ENCODE data around the gene SPOCK1. TPM values are rescaled to one million over a fixed set of nuclear protein-coding genes. Genes with fewer than 3 reads are reported as not detected.

The SPOCK1 gene
- total RNA-seq, 1 experiment from 2014 or later = 23.9 TPM

DNA sequence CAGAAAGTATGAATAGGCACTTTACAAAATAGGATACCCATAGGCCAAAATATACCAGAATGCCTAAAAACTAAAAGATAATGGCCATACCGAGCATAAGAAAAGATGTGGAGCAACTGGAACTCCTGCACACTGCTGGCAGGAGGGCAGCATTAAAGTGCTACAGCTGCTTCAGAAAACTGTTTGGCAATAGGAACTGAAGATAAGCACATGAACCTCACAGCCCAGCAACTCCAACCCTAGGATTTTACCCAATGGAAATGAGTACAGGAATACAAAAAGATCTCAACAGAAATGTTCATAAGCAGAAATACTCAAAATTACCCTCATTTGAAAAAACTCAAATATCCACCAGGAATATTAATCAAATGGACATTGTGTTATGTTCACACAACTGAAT, 209.3 kb downstream of the SPOCK1 start:
- H4K20me1 ChIP-seq (ENCODE audit: insufficient read depth) = no peaks in the 10 kb centered on the region
- no peaks in the 10 kb centered on the region for H3K9me3 ChIP-seq (ENCODE audit: insufficient read depth, low read depth)
- no peaks in the 10 kb centered on the region for H3F3A ChIP-seq (ENCODE audit: insufficient read depth, low read depth)
- no TSS peak for BruUV-seq (replicated peaks)
- ChIA-PET POLR2A (ENCODE audit: unreplicated experiment) (no interaction called here), CTCF (no interaction called here)
- H2AFZ ChIP-seq = no peak overlapping the region
- H3K9me2 ChIP-seq (ENCODE audit: insufficient read depth) = no peaks in the 10 kb centered on the region
- H3K79me2 ChIP-seq (ENCODE audit: low read depth) = no peaks in the 10 kb centered on the region
- no peaks in the 10 kb centered on the region for H3K4me1 ChIP-seq (replicated peaks; ENCODE audit: insufficient read depth)
- no peaks in the 10 kb centered on the region for H3K27me3 ChIP-seq (ENCODE audit: insufficient read depth, low read depth)
- no peak for DNase-seq
- intact Hi-C loops (cut with micrococcal nuclease; ENCODE audit: unreplicated experiment) = no loop called here
- TF ChIP-seq, protein P1, sequence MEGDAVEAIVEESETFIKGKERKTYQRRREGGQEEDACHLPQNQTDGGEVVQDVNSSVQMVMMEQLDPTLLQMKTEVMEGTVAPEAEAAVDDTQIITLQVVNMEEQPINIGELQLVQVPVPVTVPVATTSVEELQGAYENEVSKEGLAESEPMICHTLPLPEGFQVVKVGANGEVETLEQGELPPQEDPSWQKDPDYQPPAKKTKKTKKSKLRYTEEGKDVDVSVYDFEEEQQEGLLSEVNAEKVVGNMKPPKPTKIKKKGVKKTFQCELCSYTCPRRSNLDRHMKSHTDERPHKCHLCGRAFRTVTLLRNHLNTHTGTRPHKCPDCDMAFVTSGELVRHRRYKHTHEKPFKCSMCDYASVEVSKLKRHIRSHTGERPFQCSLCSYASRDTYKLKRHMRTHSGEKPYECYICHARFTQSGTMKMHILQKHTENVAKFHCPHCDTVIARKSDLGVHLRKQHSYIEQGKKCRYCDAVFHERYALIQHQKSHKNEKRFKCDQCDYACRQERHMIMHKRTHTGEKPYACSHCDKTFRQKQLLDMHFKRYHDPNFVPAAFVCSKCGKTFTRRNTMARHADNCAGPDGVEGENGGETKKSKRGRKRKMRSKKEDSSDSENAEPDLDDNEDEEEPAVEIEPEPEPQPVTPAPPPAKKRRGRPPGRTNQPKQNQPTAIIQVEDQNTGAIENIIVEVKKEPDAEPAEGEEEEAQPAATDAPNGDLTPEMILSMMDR (conservative IDR thresholded peaks at IDR 0.05) = no peak
- TF ChIP-seq EZH2 (IDR thresholded peaks at IDR 0.05; ENCODE audit: low read depth) = no peak
- no peak overlapping the region for H3K27ac ChIP-seq
- no peak overlapping the region for H3K4me2 ChIP-seq
- no peak overlapping the region for H3K4me3 ChIP-seq
- no peaks in the 10 kb centered on the region for H3K36me3 ChIP-seq (ENCODE audit: low read depth)

DNA sequence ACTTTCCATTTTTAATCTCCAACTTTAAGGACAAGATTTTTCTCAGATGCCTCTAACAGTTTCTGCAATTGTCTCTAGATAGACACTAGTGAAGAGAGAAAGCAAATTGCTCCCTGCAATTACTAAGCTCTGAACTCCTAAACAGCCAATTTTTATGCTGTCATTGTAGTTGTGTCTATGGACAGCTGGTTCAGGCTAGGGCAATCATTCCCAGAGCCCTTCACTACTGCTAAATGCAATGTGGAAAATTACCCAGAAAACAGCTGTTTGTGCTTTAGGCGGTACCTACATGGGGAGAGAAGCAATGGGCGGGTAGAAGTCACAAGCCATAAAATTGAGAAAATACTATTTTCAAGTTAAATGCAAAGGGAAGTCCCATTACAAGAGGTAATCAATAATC, 211.6 kb downstream of the SPOCK1 start:
- no peak overlapping the region for H2AFZ ChIP-seq
- ChIA-PET CTCF (no interaction called here), POLR2A (ENCODE audit: unreplicated experiment) (interaction anchor here (0.6 kb wide), 1 partner anchor 40 kb away, joined by 3 read pairs; no protein-coding TSS in a partner anchor)
- H3F3A ChIP-seq (ENCODE audit: insufficient read depth, low read depth) = no peaks in the 10 kb centered on the region
- H3K9me2 ChIP-seq (ENCODE audit: insufficient read depth) = no peaks in the 10 kb centered on the region
- no peaks in the 10 kb centered on the region for H3K27me3 ChIP-seq (ENCODE audit: insufficient read depth, low read depth)
- no peak for DNase-seq
- no peaks in the 10 kb centered on the region for H3K79me2 ChIP-seq (ENCODE audit: low read depth)
- H4K20me1 ChIP-seq (ENCODE audit: insufficient read depth) = no peaks in the 10 kb centered on the region
- intact Hi-C loops (cut with micrococcal nuclease; ENCODE audit: unreplicated experiment) = no loop called here
- H3K27ac ChIP-seq = no peak overlapping the region
- no peaks in the 10 kb centered on the region for H3K36me3 ChIP-seq (ENCODE audit: low read depth)
- BruUV-seq (replicated peaks) = no TSS peak
- H3K4me1 ChIP-seq (replicated peaks; ENCODE audit: insufficient read depth) = peaks cover 5% of the 10 kb centered on the region; the same call in 1 of the 2 replicates
- H3K4me3 ChIP-seq = no peak overlapping the region
- no peak overlapping the region for H3K4me2 ChIP-seq
- no peak for TF ChIP-seq EZH2 (IDR thresholded peaks at IDR 0.05; ENCODE audit: low read depth)
- TF ChIP-seq, protein P1 (conservative IDR thresholded peaks at IDR 0.05) = no peak
- no peaks in the 10 kb centered on the region for H3K9me3 ChIP-seq (ENCODE audit: insufficient read depth, low read depth)

DNA sequence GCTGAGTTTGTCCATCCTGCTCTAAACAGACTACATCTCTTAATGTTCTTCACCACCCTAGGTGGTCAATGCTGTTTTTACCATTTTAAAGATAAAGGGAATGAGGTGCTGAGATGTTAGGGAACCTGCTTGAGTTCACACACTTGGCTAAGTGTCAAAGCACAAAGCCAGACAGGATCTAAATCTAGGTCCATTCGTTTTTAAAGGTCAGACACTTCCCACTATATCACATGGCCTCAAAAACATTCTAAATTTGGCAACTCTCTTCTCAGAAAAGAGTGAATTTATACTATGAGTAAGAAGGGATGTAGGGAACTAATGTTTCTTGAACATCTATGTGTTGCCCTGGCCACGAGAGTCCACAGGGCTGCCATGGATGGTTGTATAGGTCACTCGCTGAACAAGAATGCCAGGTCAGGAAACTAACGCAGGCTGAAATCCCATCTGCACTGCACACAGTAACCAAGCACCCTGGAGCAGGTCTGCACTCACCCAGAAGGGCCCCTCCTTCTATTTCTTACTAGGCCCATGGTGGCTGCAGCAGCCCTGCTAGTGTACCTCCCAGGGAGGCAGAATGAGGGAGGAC, 213.0 kb downstream of the SPOCK1 start:
- intact Hi-C loops (cut with micrococcal nuclease; ENCODE audit: unreplicated experiment) = no loop called here
- no peaks in the 10 kb centered on the region for H3K79me2 ChIP-seq (ENCODE audit: low read depth)
- H3K4me3 ChIP-seq = no peak overlapping the region
- no peak overlapping the region for H2AFZ ChIP-seq
- H3K27me3 ChIP-seq (ENCODE audit: insufficient read depth, low read depth) = no peaks in the 10 kb centered on the region
- TF ChIP-seq, protein P1 (conservative IDR thresholded peaks at IDR 0.05) = no peak
- TF ChIP-seq EZH2 (IDR thresholded peaks at IDR 0.05; ENCODE audit: low read depth) = no peak
- ChIA-PET CTCF (no interaction called here), POLR2A (ENCODE audit: unreplicated experiment) (no interaction called here)
- BruUV-seq (replicated peaks) = no TSS peak
- no peaks in the 10 kb centered on the region for H3K9me2 ChIP-seq (ENCODE audit: insufficient read depth)
- H3K4me1 ChIP-seq (replicated peaks; ENCODE audit: insufficient read depth) = peaks cover 19% of the 10 kb centered on the region
- no peak overlapping the region for H3K4me2 ChIP-seq
- H3F3A ChIP-seq (ENCODE audit: insufficient read depth, low read depth) = no peaks in the 10 kb centered on the region
- H3K36me3 ChIP-seq (ENCODE audit: low read depth) = no peaks in the 10 kb centered on the region
- H3K9me3 ChIP-seq (ENCODE audit: insufficient read depth, low read depth) = no peaks in the 10 kb centered on the region
- H3K27ac ChIP-seq = no peak overlapping the region
- H4K20me1 ChIP-seq (ENCODE audit: insufficient read depth) = no peaks in the 10 kb centered on the region
- no peak for DNase-seq

All from PC-9 (cell line).